Calu3 (cell line): ENCODE measurements around the gene CDK14. TPM values are rescaled to one million over a fixed set of nuclear protein-coding genes. Genes with fewer than 3 reads are reported as not detected.
"Not testable (repeated sequence)": the region's sequence is repeated elsewhere in the genome, so short reads cannot be mapped to it uniquely, and the experiment has no call there.

Experiments
- BruUV-seq: library from RNA; stranded (reverse); fragments of 400-500 nt; replicated peaks from 2 replicates; lab custom pipeline; 2021; lab: Mats Ljungman, UMichigan
- CTCF ChIA-PET: fragments of 300-600 bp; sonication (Branson Sonifier 250); formaldehyde crosslinking; loops from one replicate; lab custom pipeline; 2022; ENCODE audit warnings: antibody characterized with exemption; lab: Charles Lee
- DNase-seq: peaks from one replicate; pipeline ENCODE4 v3.0.0; 2022
- H3K27ac Mint-ChIP-seq: one replicate; pipeline ENCODE4 v1.8.0; 2022; ENCODE audit warnings: mixed read lengths; ENCODE audit not compliant: unreplicated experiment
- H3K27me3 Mint-ChIP-seq: one replicate; pipeline ENCODE4 v1.8.0; 2022; ENCODE audit warnings: mixed read lengths; ENCODE audit not compliant: unreplicated experiment
- H3K36me3 Mint-ChIP-seq: one replicate; pipeline ENCODE4 v1.8.0; 2022; ENCODE audit warnings: mild to moderate bottlenecking, moderate library complexity, mixed read lengths; ENCODE audit not compliant: insufficient read depth, unreplicated experiment
- H3K4me1 Mint-ChIP-seq: one replicate; pipeline ENCODE4 v1.8.0; 2022; ENCODE audit warnings: mild to moderate bottlenecking, low read depth, mixed read lengths; ENCODE audit not compliant: unreplicated experiment
- H3K4me3 Mint-ChIP-seq: one replicate; pipeline ENCODE4 v1.8.0; 2022; ENCODE audit warnings: mild to moderate bottlenecking, low read depth, moderate library complexity, mixed read lengths; ENCODE audit not compliant: unreplicated experiment
- H3K9me3 Mint-ChIP-seq: one replicate; pipeline ENCODE4 v1.8.0; 2022; ENCODE audit warnings: low read depth, mixed read lengths; ENCODE audit not compliant: unreplicated experiment
- CTCF ChIP-seq: fragments of 200-600 bp; IDR thresholded peaks from one replicate; pipeline ENCODE4 v1.8.0; 2022; ENCODE audit warnings: antibody characterized with exemption; ENCODE audit not compliant: unreplicated experiment
- intact Hi-C: fragments of 100-400 bp; cut with micrococcal nuclease; formaldehyde crosslinking; loops from one replicate; pipeline ENCODE4 v1.10.0; 2022; ENCODE audit not compliant: unreplicated experiment
- total RNA-seq: library from RNA; stranded (reverse); gene quantifications from 2 replicates; pipeline ENCODE4 v1.2.3, GENCODE V29; 2022

Gene CDK14
- total RNA-seq, 1 experiment from 2014 or later, result 29.4 TPM

DNA sequence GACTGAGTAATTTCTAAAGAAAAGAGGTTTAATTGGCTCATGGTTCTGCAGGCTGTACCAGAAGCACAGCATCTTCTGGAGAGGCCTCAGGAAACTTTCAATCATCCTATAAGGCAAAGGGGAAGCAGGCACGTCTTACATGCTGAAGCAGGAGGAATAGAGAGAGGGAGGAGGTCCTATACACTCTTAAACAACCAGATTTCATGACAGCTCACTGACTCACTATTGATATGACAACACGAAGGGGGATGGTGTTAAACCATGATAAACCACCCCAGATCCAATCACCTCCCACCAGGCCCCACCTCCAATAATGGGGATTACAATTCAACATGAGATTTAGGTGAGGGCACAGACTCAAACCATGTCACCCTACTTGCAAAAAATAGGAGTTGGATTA is 201.5 kb downstream of the CDK14 start:
- Mint-ChIP-seq H3K9me3 (peaks cover 5% of the 10 kb centered on the region), H3K27me3 (no peaks in the 10 kb centered on the region)

DNA sequence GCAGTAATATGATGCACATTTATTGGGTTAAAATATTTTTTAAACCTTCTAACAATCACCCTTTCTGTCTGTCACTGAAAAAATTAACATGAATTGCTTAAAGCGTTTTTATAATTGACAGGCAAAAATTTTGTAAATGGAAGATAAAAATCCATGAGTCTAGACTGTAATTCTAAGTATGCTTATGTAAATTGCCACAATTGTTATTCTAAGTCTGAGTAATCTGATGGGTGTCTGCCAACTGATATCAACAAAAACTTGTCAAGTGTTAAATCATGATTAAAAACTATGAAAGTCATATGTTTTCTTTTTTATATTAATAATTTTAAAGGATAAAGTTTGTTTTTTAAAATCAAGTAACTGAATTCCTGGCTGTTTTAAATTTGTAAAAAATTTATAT is 208.2 kb downstream of the CDK14 start:
- DNase-seq, result no peak
- H3K27me3 Mint-ChIP-seq, result no peaks in the 10 kb centered on the region
- no peaks in the 10 kb centered on the region for H3K36me3 Mint-ChIP-seq
- no peak for TF ChIP-seq CTCF
- no peak overlapping the region for H3K4me3 Mint-ChIP-seq
- intact Hi-C loops, result no loop called here
- no TSS peak for BruUV-seq
- H3K4me1 Mint-ChIP-seq, result no peaks in the 10 kb centered on the region
- no peak overlapping the region for H3K27ac Mint-ChIP-seq
- CTCF ChIA-PET, result no interaction called here
- H3K9me3 Mint-ChIP-seq, result peaks cover 6% of the 10 kb centered on the region

More for the DNA sequence above, 201.5 kb downstream of the CDK14 start:
- no peak for TF ChIP-seq CTCF
- CTCF ChIA-PET, result no interaction called here
- Mint-ChIP-seq H3K4me1 (no peaks in the 10 kb centered on the region), H3K27ac (no peak overlapping the region), H3K4me3 (no peak overlapping the region), H3K36me3 (no peaks in the 10 kb centered on the region)
- DNase-seq, result no peak
- no TSS peak for BruUV-seq
- intact Hi-C loops, result no loop called here

DNA sequence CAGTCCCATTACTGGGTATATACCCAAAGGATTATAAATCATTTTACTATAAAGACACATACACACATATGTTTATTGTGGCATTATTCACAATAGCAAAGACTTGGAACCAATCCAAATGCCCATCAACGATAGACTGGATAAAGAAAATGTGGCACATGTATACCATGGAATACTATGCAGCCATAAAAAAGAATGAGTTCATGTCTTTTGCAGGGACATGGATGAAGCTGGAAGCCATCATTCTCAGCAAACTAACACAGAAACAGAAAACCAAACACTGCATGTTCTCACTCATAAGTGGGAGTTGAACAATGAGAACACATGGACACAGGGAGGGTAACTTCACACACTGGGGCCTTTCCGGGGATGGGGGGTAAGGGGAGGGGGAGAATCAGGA is 219.4 kb downstream of the CDK14 start:
- intact Hi-C loops, H3K27me3 Mint-ChIP-seq, H3K27ac Mint-ChIP-seq, DNase-seq, CTCF ChIA-PET, H3K9me3 Mint-ChIP-seq, H3K4me3 Mint-ChIP-seq, H3K36me3 Mint-ChIP-seq, BruUV-seq: not testable (repeated sequence)
- H3K4me1 Mint-ChIP-seq, result peaks cover 18% of the 10 kb centered on the region

GRCh38 chr7:90816511-90817142 is 220.5 kb downstream of the CDK14 start:
- TF ChIP-seq CTCF, result no peak
- peaks cover 4% of the 10 kb centered on the region for H3K36me3 Mint-ChIP-seq
- DNase-seq, result peak; percentile 2
- CTCF ChIA-PET, result no interaction called here
- no peak overlapping the region for H3K27ac Mint-ChIP-seq
- peaks cover 3% of the 10 kb centered on the region for H3K9me3 Mint-ChIP-seq
- peak overlapping the region; percentile 51 for H3K4me3 Mint-ChIP-seq
- H3K27me3 Mint-ChIP-seq, result no peaks in the 10 kb centered on the region
- intact Hi-C loops, result no loop called here
- no TSS peak for BruUV-seq
- H3K4me1 Mint-ChIP-seq, result peaks cover 18% of the 10 kb centered on the region

DNA sequence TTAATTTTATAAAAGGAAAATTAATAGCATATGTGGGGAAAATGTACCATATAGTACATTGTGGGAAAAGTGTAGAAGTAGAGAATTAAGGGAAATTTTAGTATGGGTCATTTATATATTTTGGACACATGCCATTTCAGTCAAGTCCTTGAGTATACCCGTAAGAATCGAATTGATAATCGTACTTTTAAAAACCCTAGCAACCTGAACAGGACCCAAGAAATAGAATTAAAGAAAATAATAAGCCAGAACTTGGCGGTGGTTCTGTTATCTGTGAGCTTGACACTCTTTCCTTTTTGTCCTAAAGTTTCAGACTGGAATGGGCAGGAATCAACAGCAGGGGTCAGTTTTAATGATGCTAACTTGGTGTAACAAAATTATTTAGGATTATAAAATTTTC is 221.0 kb downstream of the CDK14 start:
- no peak overlapping the region for H3K27ac Mint-ChIP-seq

More for the DNA sequence above, 221.0 kb downstream of the CDK14 start:
- Mint-ChIP-seq H3K4me3 (no peak overlapping the region), H3K36me3 (peaks cover 4% of the 10 kb centered on the region), H3K4me1 (peaks cover 18% of the 10 kb centered on the region), H3K27me3 (no peaks in the 10 kb centered on the region), H3K9me3 (peaks cover 3% of the 10 kb centered on the region)
- intact Hi-C loops, result no loop called here
- BruUV-seq, result no TSS peak
- TF ChIP-seq CTCF, result no peak
- DNase-seq, result no peak
- CTCF ChIA-PET, result no interaction called here
